Trophoblast cell (in vitro differentiated cells and primary cell): ENCODE results near the gene DUSP3.

Experiments used
- DNase-seq, 2 donors: peaks; one replicate each; pipeline ENCODE4 v3.0.0-alpha.2; 2016
- H2AFZ ChIP-seq: 2 replicates; pipeline ENCODE4 v1.6.1; 2013; ENCODE audit warnings: low read length, moderate library complexity, mild to moderate bottlenecking; ENCODE audit not compliant: insufficient read depth, poor library complexity
- H2AK5ac ChIP-seq: 2 replicates; pipeline ENCODE4 v1.6.1; 2013; ENCODE audit warnings: mild to moderate bottlenecking, low read length
- H2BK120ac ChIP-seq: 2 replicates; pipeline ENCODE4 v1.6.1; 2013; ENCODE audit warnings: low read length, mild to moderate bottlenecking, moderate library complexity; ENCODE audit not compliant: insufficient read depth, poor library complexity
- H2BK12ac ChIP-seq: 2 replicates; pipeline ENCODE4 v1.6.1; 2013; ENCODE audit warnings: mild to moderate bottlenecking, low read length, moderate library complexity
- H2BK5ac ChIP-seq: 2 replicates; pipeline ENCODE4 v1.6.1; 2013; ENCODE audit warnings: low read length, low read depth, moderate library complexity, mild to moderate bottlenecking; ENCODE audit not compliant: poor library complexity
- H3K14ac ChIP-seq: 2 replicates; pipeline ENCODE4 v1.6.1; 2013; ENCODE audit warnings: mild to moderate bottlenecking, low read length
- H3K18ac ChIP-seq: 2 replicates; pipeline ENCODE4 v1.6.1; 2013; ENCODE audit warnings: mild to moderate bottlenecking, low read length
- H3K23ac ChIP-seq: 2 replicates; pipeline ENCODE4 v1.6.1; 2013; ENCODE audit warnings: low read length
- H3K27ac ChIP-seq: 2 replicates; pipeline ENCODE4 v1.5.1; 2013; ENCODE audit warnings: low read depth, mild to moderate bottlenecking, inconsistent platforms, low read length, moderate library complexity
- H3K27me3 ChIP-seq: 2 replicates; pipeline ENCODE4 v1.6.1; 2013; ENCODE audit warnings: inconsistent platforms, mild to moderate bottlenecking, low read length, moderate library complexity; ENCODE audit not compliant: insufficient read depth
- H3K36me3 ChIP-seq, 2 experiments: 1 replicate in 1 of 2; 2 replicates in 1 of 2; pipeline ENCODE4 v1.6.1; 2013; ENCODE audit warnings: low read length in 2 of 2, mild to moderate bottlenecking in 2 of 2, moderate library complexity in 1 of 2; ENCODE audit not compliant: insufficient read depth in 2 of 2, control insufficient read depth in 1 of 2
- H3K4ac ChIP-seq: 2 replicates; pipeline ENCODE4 v1.6.1; 2013; ENCODE audit warnings: low read depth, mild to moderate bottlenecking, low read length, moderate library complexity
- H3K4me1 ChIP-seq, 2 experiments: 1 replicate in 1 of 2; 2 replicates in 1 of 2; pipeline ENCODE4 v1.6.1; 2013; ENCODE audit warnings: low read length in 2 of 2, mild to moderate bottlenecking in 2 of 2, moderate library complexity in 1 of 2; ENCODE audit not compliant: insufficient read depth in 2 of 2, control insufficient read depth in 1 of 2
- H3K4me2 ChIP-seq: 2 replicates; pipeline ENCODE4 v1.6.1; 2013; ENCODE audit warnings: inconsistent platforms, mild to moderate bottlenecking, low read length, moderate library complexity
- H3K4me3 ChIP-seq: 2 replicates; pipeline ENCODE4 v1.5.1; 2013; ENCODE audit warnings: mild to moderate bottlenecking, low read depth, low read length, inconsistent platforms
- H3K79me1 ChIP-seq: one replicate; pipeline ENCODE4 v1.6.1; 2013; ENCODE audit warnings: low read length
- H3K79me2 ChIP-seq: 2 replicates; pipeline ENCODE4 v1.6.1; 2013; ENCODE audit warnings: low read length, mild to moderate bottlenecking; ENCODE audit not compliant: control insufficient read depth, insufficient read depth, poor library complexity
- H3K9ac ChIP-seq: 2 replicates; pipeline ENCODE4 v1.6.1; 2013; ENCODE audit warnings: mild to moderate bottlenecking, low read length
- H3K9me3 ChIP-seq: 2 replicates; pipeline ENCODE4 v1.6.1; 2013; ENCODE audit warnings: low read depth, mild to moderate bottlenecking, control low read depth, inconsistent platforms, low read length; ENCODE audit not compliant: insufficient read depth
- H4K12ac ChIP-seq: 2 replicates; pipeline ENCODE4 v1.6.1; 2013; ENCODE audit warnings: low read depth, mild to moderate bottlenecking, low read length, moderate library complexity
- H4K8ac ChIP-seq: 2 replicates; pipeline ENCODE4 v1.6.1; 2013; ENCODE audit warnings: low read depth, mild to moderate bottlenecking, low read length, moderate library complexity
- H4K91ac ChIP-seq: one replicate; pipeline ENCODE4 v1.6.1; 2013; ENCODE audit warnings: low read depth, mild to moderate bottlenecking, low read length, moderate library complexity
- WGBS: extraction: QIAGEN DNeasy Blood & Tissue Kit; methylation state at CpG from one replicate; pipeline ENCODE4 v1.1.7; 2013; ENCODE audit warnings: missing lambda C conversion rate; ENCODE audit not compliant: insufficient read length, insufficient coverage; ENCODE audit errors: extremely low coverage; 5-methylcytosine and 5-hydroxymethylcytosine counted together

DUSP3 gene

DNA sequence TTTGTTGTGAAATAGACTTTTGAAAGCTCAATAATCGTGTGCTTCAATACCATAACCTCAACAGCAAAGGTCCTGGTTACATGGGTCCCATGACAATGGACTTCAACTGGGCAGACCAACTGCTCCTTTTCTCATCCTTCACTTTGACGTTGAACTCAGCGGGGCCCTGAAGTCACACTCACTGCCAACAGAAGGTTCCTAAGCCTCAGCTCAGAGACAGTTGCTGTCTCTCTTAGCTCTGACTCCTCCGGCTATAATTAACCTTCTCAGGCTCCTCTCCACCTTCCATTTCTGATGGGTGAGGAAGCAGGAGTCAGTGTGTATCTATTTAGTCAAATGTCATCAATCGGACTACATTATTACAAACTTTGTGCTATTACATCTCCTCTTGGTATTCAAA, 30.3 kb upstream of the DUSP3 start:
- H2BK12ac ChIP-seq: no peak overlapping the region
- no peak overlapping the region for H3K18ac ChIP-seq
- no peaks in the 10 kb centered on the region for H3K79me1 ChIP-seq
- no peak overlapping the region for H3K4me2 ChIP-seq
- no peak overlapping the region for H4K12ac ChIP-seq
- H2AK5ac ChIP-seq: no peak overlapping the region
- no peaks in the 10 kb centered on the region for H3K9me3 ChIP-seq
- DNase-seq: no peak
- H3K9ac ChIP-seq: no peak overlapping the region
- H3K4me1 ChIP-seq: no peaks in the 10 kb centered on the region
- H3K4ac ChIP-seq: no peak overlapping the region
- H3K27ac ChIP-seq: no peak overlapping the region
- WGBS: no CpG with 5 or more reads among the region's 5 CpGs
- no peak overlapping the region for H3K14ac ChIP-seq
- no peaks in the 10 kb centered on the region for H3K36me3 ChIP-seq
- no peak overlapping the region for H2AFZ ChIP-seq
- H3K23ac ChIP-seq: no peak overlapping the region
- no peaks in the 10 kb centered on the region for H3K79me2 ChIP-seq
- H3K4me3 ChIP-seq: no peak overlapping the region
- no peak overlapping the region for H4K8ac ChIP-seq
- no peaks in the 10 kb centered on the region for H3K27me3 ChIP-seq
- H2BK120ac ChIP-seq: no peak overlapping the region
- H4K91ac ChIP-seq: no peak overlapping the region
- H2BK5ac ChIP-seq: no peak overlapping the region

GRCh38 chr17:43808076-43808475, 29.3 kb upstream of the DUSP3 start:
- Histone ChIP-seq H4K91ac (no peak overlapping the region), H4K8ac (no peak overlapping the region), H3K9ac (no peak overlapping the region), H3K4ac (no peak overlapping the region), H2AK5ac (no peak overlapping the region), H3K79me2 (no peaks in the 10 kb centered on the region), H4K12ac (no peak overlapping the region), H3K18ac (no peak overlapping the region), H2BK12ac (no peak overlapping the region), H3K4me3 (no peak overlapping the region), H3K23ac (no peak overlapping the region), H3K9me3 (no peaks in the 10 kb centered on the region), H2BK120ac (no peak overlapping the region), H2BK5ac (no peak overlapping the region), H3K27ac (no peak overlapping the region), H3K27me3 (no peaks in the 10 kb centered on the region), H3K14ac (no peak overlapping the region), H3K36me3 (no peaks in the 10 kb centered on the region), H3K79me1 (no peaks in the 10 kb centered on the region), H2AFZ (no peak overlapping the region), H3K4me2 (no peak overlapping the region), H3K4me1 (peaks cover 0 to 2% of the 10 kb centered on the region in 2 experiments)
- no peak for DNase-seq
- no CpG with 5 or more reads among the region's 4 CpGs for WGBS

- peaks cover 0 to 2% of the 10 kb centered on the region in 2 experiments for H3K4me1 ChIP-seq
- no peak overlapping the region for H2BK5ac ChIP-seq
- H2BK12ac ChIP-seq: no peak overlapping the region
- no peaks in the 10 kb centered on the region for H3K36me3 ChIP-seq
- DNase-seq: no peak
- no peak overlapping the region for H4K8ac ChIP-seq
- H3K14ac ChIP-seq: no peak overlapping the region
- H4K12ac ChIP-seq: no peak overlapping the region
- no peak overlapping the region for H3K23ac ChIP-seq
- no peak overlapping the region for H3K4ac ChIP-seq
- H2AFZ ChIP-seq: no peak overlapping the region
- no peak overlapping the region for H2AK5ac ChIP-seq
- H3K18ac ChIP-seq: no peak overlapping the region
- no peak overlapping the region for H3K27ac ChIP-seq
- no peak overlapping the region for H3K9ac ChIP-seq
- H3K9me3 ChIP-seq: no peaks in the 10 kb centered on the region
- no peaks in the 10 kb centered on the region for H3K79me1 ChIP-seq
- H3K27me3 ChIP-seq: no peaks in the 10 kb centered on the region
- H3K4me2 ChIP-seq: no peak overlapping the region
- no peaks in the 10 kb centered on the region for H3K79me2 ChIP-seq
- H3K4me3 ChIP-seq: no peak overlapping the region
- no peak overlapping the region for H2BK120ac ChIP-seq
- H4K91ac ChIP-seq: no peak overlapping the region
These were observed 26.3 kb upstream of the DUSP3 start for GRCh38 chr17:43805117-43805516.

- H3K36me3 ChIP-seq: no peaks in the 10 kb centered on the region
- H2AK5ac ChIP-seq: no peak overlapping the region
- no peak overlapping the region for H3K18ac ChIP-seq
- H3K4me3 ChIP-seq: no peak overlapping the region
- H3K9me3 ChIP-seq: no peaks in the 10 kb centered on the region
- H3K9ac ChIP-seq: peak overlapping the region; percentile 4
- no peak overlapping the region for H4K12ac ChIP-seq
- H3K27me3 ChIP-seq: no peaks in the 10 kb centered on the region
- no peaks in the 10 kb centered on the region for H3K79me1 ChIP-seq
- no peak for DNase-seq
- H3K4ac ChIP-seq: no peak overlapping the region
- peaks cover 0 to 2% of the 10 kb centered on the region in 2 experiments for H3K4me1 ChIP-seq
- no CpG with 5 or more reads among the region's 4 CpGs for WGBS
- no peaks in the 10 kb centered on the region for H3K79me2 ChIP-seq
- H2BK12ac ChIP-seq: no peak overlapping the region
- no peak overlapping the region for H2AFZ ChIP-seq
- no peak overlapping the region for H4K8ac ChIP-seq
- H3K14ac ChIP-seq: no peak overlapping the region
- H2BK120ac ChIP-seq: no peak overlapping the region
- H3K23ac ChIP-seq: no peak overlapping the region
- no peak overlapping the region for H3K4me2 ChIP-seq
- H4K91ac ChIP-seq: no peak overlapping the region
- no peak overlapping the region for H2BK5ac ChIP-seq
- H3K27ac ChIP-seq: no peak overlapping the region
These were observed 25.0 kb upstream of the DUSP3 start for GRCh38 chr17:43803758-43804157.
